Naive thymus-derived CD4-positive, alpha-beta T cell (primary cell): Measurements from ENCODE around the gene PTPRN2. TPM values are rescaled to one million over a fixed set of nuclear protein-coding genes. Genes with fewer than 3 reads are reported as not detected.
"Not testable (repeated sequence)": the region's sequence is repeated elsewhere in the genome, so short reads cannot be mapped to it uniquely, and the experiment has no call there.

Experiments used
- ATAC-seq: fragments of 150-1000 bp; cut with Tn5 transposase; 2 replicates; pipeline ENCODE4 v1.10.0; 2021; ENCODE audit warnings: mild to moderate bottlenecking, moderate library complexity
- CTCF ChIA-PET: fragments of 350-600 bp; sonication (Branson Sonifier 250); formaldehyde crosslinking; loops from one replicate; lab custom pipeline; 2021; ENCODE audit warnings: antibody characterized with exemption; lab: Charles Lee
- POLR2A ChIA-PET: fragments of 350-600 bp; sonication (Branson Sonifier 250); formaldehyde crosslinking; loops from one replicate; lab custom pipeline; 2021; ENCODE audit warnings: antibody characterized with exemption, inconsistent platforms; lab: Charles Lee
- DNase-seq, 9 donors: peaks; one replicate each; pipeline versions ENCODE4 v3.0.0 to v3.0.0-alpha.2; 2020 to 2022; ENCODE audit warnings: mixed read lengths in 1 of 9
- H3K27ac ChIP-seq: one replicate; pipeline ENCODE4 v1.7.0; 2013; ENCODE audit warnings: mild to moderate bottlenecking, low read depth, low read length, moderate library complexity
- H3K27me3 ChIP-seq, 2 donors: one replicate each; pipeline ENCODE4 v1.7.0; 2013; ENCODE audit warnings: low read length in 2 of 2, mild to moderate bottlenecking in 2 of 2, moderate library complexity in 2 of 2; ENCODE audit not compliant: control insufficient read depth in 2 of 2, insufficient read depth in 2 of 2
- H3K36me3 ChIP-seq, 3 experiments: 1 replicate in 2 of 3; 2 replicates in 1 of 3; pipeline ENCODE4 v1.7.0; 2013; ENCODE audit warnings: low read length in 3 of 3, mild to moderate bottlenecking in 3 of 3, moderate library complexity in 1 of 3; ENCODE audit not compliant: insufficient read depth in 3 of 3, control insufficient read depth in 2 of 3
- H3K4me1 ChIP-seq, 2 donors: one replicate each; pipeline ENCODE4 v1.7.0; 2013; ENCODE audit warnings: low read length in 2 of 2, mild to moderate bottlenecking in 2 of 2, moderate library complexity in 1 of 2; ENCODE audit not compliant: control insufficient read depth in 2 of 2, insufficient read depth in 2 of 2
- H3K4me3 ChIP-seq: 2 replicates; pipeline ENCODE4 v1.7.0; 2013; ENCODE audit warnings: mild to moderate bottlenecking, low read length
- H3K9me3 ChIP-seq, 3 experiments: 1 replicate in 2 of 3; 2 replicates in 1 of 3; pipeline ENCODE4 v1.7.0; 2013; ENCODE audit warnings: low read length in 3 of 3; ENCODE audit not compliant: control insufficient read depth in 2 of 3
- H3K27ac Mint-ChIP-seq, 9 donors: one replicate each; pipeline ENCODE4 v1.8.0; 2020 to 2022; ENCODE audit warnings: mixed read lengths in 9 of 9, mild to moderate bottlenecking in 8 of 9, moderate library complexity in 5 of 9, inconsistent platforms in 2 of 9
- H3K27me3 Mint-ChIP-seq, 5 donors: one replicate each; pipeline ENCODE4 v1.8.0; 2021 to 2022; ENCODE audit warnings: mixed read lengths in 5 of 5, mild to moderate bottlenecking in 1 of 5
- H3K36me3 Mint-ChIP-seq, 5 donors: one replicate each; pipeline ENCODE4 v1.8.0; 2020 to 2022; ENCODE audit warnings: mixed read lengths in 5 of 5, mild to moderate bottlenecking in 3 of 5, inconsistent platforms in 1 of 5
- H3K4me1 Mint-ChIP-seq, 7 donors: one replicate each; pipeline ENCODE4 v1.8.0; 2020 to 2022; ENCODE audit warnings: mixed read lengths in 7 of 7, mild to moderate bottlenecking in 3 of 7, inconsistent platforms in 1 of 7
- H3K4me3 Mint-ChIP-seq, 10 donors: one replicate each; pipeline ENCODE4 v1.8.0; 2020 to 2022; ENCODE audit warnings: mild to moderate bottlenecking in 10 of 10, mixed read lengths in 10 of 10, moderate library complexity in 6 of 10, inconsistent platforms in 2 of 10
- H3K9me3 Mint-ChIP-seq, 11 donors: one replicate each; pipeline ENCODE4 v1.8.0; 2020 to 2022; ENCODE audit warnings: mixed read lengths in 11 of 11, mild to moderate bottlenecking in 4 of 11, inconsistent platforms in 1 of 11, moderate library complexity in 1 of 11
- intact Hi-C, 2 donors: fragments of 100-400 bp; cut with micrococcal nuclease; formaldehyde crosslinking; loops; one replicate each; pipeline ENCODE4 v1.15.1; 2023
- polyA plus RNA-seq, 2 donors: library from polyadenylated mRNA; unstranded; fragments of 300-500 nt; fragmentation: Illumina TruSeq; gene quantifications; one replicate each; pipeline ENCODE4 v1.2.3, GENCODE V29; 2021
- total RNA-seq, 6 experiments: library from RNA in 5 of 6; stranded (reverse) in 5 of 6; gene quantifications; 1 replicate in 5 of 6; 2 replicates in 1 of 6; pipeline ENCODE4 v1.2.3 and lab custom pipeline; 2021 to 2026

Gene PTPRN2
- total and polyA plus RNA-seq, 7 experiments from 2014 or later = 0.58 to 2.3 (median 1.4) TPM

DNA sequence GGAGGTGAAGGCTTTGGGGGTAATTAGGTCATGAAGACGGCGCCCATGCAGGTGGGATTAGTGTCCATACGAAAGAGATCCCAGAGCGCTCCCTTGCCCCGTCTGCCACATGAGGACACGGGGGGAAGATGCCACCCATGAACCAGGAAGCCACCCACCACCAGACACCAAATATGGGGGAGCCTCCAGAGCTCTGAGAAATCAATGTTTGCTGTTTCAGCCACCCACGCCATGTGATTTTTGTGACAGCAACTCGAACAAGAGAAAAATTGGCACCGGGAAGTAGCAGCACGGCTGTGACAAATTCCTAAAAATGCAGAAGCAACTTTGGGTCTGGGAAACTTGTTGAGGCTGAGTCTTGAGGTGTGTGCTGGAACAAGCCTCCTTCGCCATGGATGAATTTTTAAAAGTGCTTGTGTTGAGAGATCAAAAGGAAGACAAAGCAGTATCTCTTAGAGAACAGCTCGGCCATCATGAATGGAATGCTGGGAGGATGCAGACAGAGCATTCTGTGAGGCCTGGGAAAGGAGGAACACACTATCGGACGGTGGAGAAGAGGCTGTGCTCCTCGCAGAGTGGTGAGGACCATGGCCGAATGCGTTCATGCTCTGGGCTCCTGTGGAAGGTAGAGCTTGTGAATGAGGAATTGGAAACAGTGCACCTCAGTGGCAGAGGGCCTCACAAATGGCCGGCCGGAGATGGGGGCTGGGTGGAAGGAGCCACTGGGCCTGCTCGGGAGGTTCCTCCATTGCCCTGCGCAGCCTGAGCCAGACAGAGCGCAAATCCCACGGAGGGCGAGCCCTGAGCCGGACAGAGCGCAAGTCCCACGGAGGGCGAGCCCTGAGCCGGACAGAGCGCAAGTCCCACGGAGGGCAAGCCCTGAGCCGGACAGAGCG is 277.5 kb downstream of the PTPRN2 start:
- Mint-ChIP-seq H3K9me3 (peaks cover 15 to 62% (median 25%) of the 10 kb centered on the region in 11 donors), H3K4me3 (no peak overlapping the region), H3K27ac (no peak overlapping the region), H3K36me3 (peaks cover 0 to 4% (median 0%) of the 10 kb centered on the region in 5 donors), H3K27me3 (peaks cover 0 to 4% (median 0%) of the 10 kb centered on the region in 5 donors), H3K4me1 (no peaks in the 10 kb centered on the region)
- Histone ChIP-seq H3K36me3 (no peaks in the 10 kb centered on the region), H3K4me1 (no peaks in the 10 kb centered on the region), H3K9me3 (peaks cover 0 to 11% (median 0%) of the 10 kb centered on the region in 3 experiments), H3K27me3 (no peaks in the 10 kb centered on the region), H3K4me3 (no peak overlapping the region), H3K27ac (no peak overlapping the region)
- ATAC-seq (no peak), DNase-seq (no peak)
- intact Hi-C loops = no loop called here
- POLR2A ChIA-PET = no interaction called here
- CTCF ChIA-PET = no interaction called here

DNA sequence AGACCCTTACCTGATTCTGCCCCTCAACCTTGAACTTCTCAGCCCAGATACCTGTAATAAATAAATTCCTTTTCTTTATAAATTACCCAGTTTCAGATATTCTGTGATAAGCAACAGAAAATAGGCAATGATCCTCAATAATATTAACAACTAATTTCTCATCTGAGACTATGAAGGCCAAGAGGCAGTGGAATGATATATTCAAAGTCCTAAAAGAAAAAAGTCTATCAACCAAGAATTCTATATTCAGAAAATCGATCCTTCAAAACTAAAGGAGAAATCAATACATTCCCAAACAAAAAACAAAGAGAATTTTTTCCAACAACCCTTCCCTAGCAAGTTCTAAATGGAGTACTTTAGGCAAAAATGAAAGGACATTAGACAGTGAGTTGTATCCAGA is 279.6 kb downstream of the PTPRN2 start:
- intact Hi-C loops = no loop called here
- Mint-ChIP-seq H3K27me3 (peaks cover 0 to 12% (median 5%) of the 10 kb centered on the region in 5 donors), H3K4me1 (no peaks in the 10 kb centered on the region), H3K4me3 (no peak overlapping the region), H3K36me3 (peaks cover 0 to 4% (median 0%) of the 10 kb centered on the region in 5 donors), H3K27ac (no peak overlapping the region), H3K9me3 (peaks cover 18 to 59% (median 26%) of the 10 kb centered on the region in 11 donors)
- H3K4me3 ChIP-seq = no peak overlapping the region
- ChIA-PET POLR2A (no interaction called here), CTCF (no interaction called here)
- no peak for ATAC-seq
- H3K27me3 ChIP-seq = no peaks in the 10 kb centered on the region
- H3K4me1 ChIP-seq = no peaks in the 10 kb centered on the region
- no peak overlapping the region for H3K27ac ChIP-seq
- H3K36me3 ChIP-seq = no peaks in the 10 kb centered on the region
- no peak for DNase-seq
- H3K9me3 ChIP-seq = peaks cover 0 to 11% (median 0%) of the 10 kb centered on the region in 3 experiments

- H3K4me1 ChIP-seq, H3K36me3 ChIP-seq, POLR2A ChIA-PET, H3K36me3 Mint-ChIP-seq, H3K4me3 Mint-ChIP-seq, H3K27me3 ChIP-seq, H3K27ac Mint-ChIP-seq, H3K27ac ChIP-seq, H3K4me3 ChIP-seq, intact Hi-C loops, DNase-seq, H3K4me1 Mint-ChIP-seq, ATAC-seq, CTCF ChIA-PET: not testable (repeated sequence)
- H3K9me3 Mint-ChIP-seq = peaks cover 7 to 40% (median 18%) of the 10 kb centered on the region in 11 donors
- H3K9me3 ChIP-seq = peaks cover 0 to 11% (median 0%) of the 10 kb centered on the region in 3 experiments
- peaks cover 0 to 21% (median 5%) of the 10 kb centered on the region in 5 donors for H3K27me3 Mint-ChIP-seq
Observed at GRCh38 chr7:158304072-158304471, 283.6 kb downstream of the PTPRN2 start.

GRCh38 chr7:158303121-158303520 is 284.5 kb downstream of the PTPRN2 start:
- no peaks in the 10 kb centered on the region for H3K4me1 Mint-ChIP-seq
- H3K27ac ChIP-seq = no peak overlapping the region
- H3K4me3 Mint-ChIP-seq = no peak overlapping the region
- CTCF ChIA-PET = no interaction called here
- no peak overlapping the region for H3K4me3 ChIP-seq
- intact Hi-C loops = no loop called here
- no peak for DNase-seq
- H3K27me3 Mint-ChIP-seq = peaks cover 0 to 25% (median 8%) of the 10 kb centered on the region in 5 donors
- peaks cover 0 to 11% (median 0%) of the 10 kb centered on the region in 3 experiments for H3K9me3 ChIP-seq
- ATAC-seq = no peak
- no peaks in the 10 kb centered on the region for H3K27me3 ChIP-seq
- H3K36me3 Mint-ChIP-seq = peaks cover 0 to 4% (median 0%) of the 10 kb centered on the region in 5 donors
- H3K9me3 Mint-ChIP-seq = peaks cover 7 to 36% (median 15%) of the 10 kb centered on the region in 11 donors
- no peaks in the 10 kb centered on the region for H3K36me3 ChIP-seq
- H3K4me1 ChIP-seq = no peaks in the 10 kb centered on the region
- POLR2A ChIA-PET = no interaction called here
- no peak overlapping the region for H3K27ac Mint-ChIP-seq

GRCh38 chr7:158302274-158303070 is 285.2 kb downstream of the PTPRN2 start:
- Mint-ChIP-seq H3K27ac (no peak overlapping the region), H3K9me3 (peaks cover 3 to 30% (median 10%) of the 10 kb centered on the region in 11 donors), H3K4me1 (no peaks in the 10 kb centered on the region), H3K36me3 (peaks cover 0 to 4% (median 0%) of the 10 kb centered on the region in 5 donors), H3K27me3 (peaks cover 0 to 25% (median 8%) of the 10 kb centered on the region in 5 donors), H3K4me3 (no peak overlapping the region)
- ATAC-seq (no peak), DNase-seq (no peak)
- no peaks in the 10 kb centered on the region for H3K36me3 ChIP-seq
- ChIA-PET POLR2A (no interaction called here), CTCF (no interaction called here)
- H3K27me3 ChIP-seq = no peaks in the 10 kb centered on the region
- H3K27ac ChIP-seq = no peak overlapping the region
- H3K9me3 ChIP-seq = peaks cover 0 to 7% (median 0%) of the 10 kb centered on the region in 3 experiments
- intact Hi-C loops = no loop called here
- H3K4me1 ChIP-seq = no peaks in the 10 kb centered on the region
- no peak overlapping the region for H3K4me3 ChIP-seq

DNA sequence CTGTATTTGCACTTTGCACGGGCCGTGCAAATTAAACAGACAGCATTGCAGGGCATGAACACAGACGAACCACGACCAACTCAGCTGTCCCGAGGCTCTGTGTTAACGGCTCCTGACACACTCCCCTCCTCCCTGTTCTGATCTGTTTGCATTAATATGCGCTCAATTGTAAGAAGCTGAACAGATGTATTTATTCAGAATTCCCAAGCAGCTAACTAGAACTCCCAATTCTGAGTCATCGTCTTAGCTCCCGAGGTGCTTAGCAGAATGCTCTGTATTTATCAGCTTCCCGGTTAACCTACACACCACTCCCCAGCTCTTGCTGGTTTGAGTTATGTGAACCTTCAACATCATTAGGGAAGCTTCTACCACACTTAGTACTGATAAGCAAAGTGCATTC is 286.4 kb downstream of the PTPRN2 start:
- ChIA-PET CTCF (no interaction called here), POLR2A (no interaction called here)
- H3K4me3 Mint-ChIP-seq = no peak overlapping the region
- Histone ChIP-seq H3K36me3 (no peaks in the 10 kb centered on the region), H3K27me3 (no peaks in the 10 kb centered on the region), H3K9me3 (peaks cover 0 to 2% (median 0%) of the 10 kb centered on the region in 3 experiments), H3K4me1 (no peaks in the 10 kb centered on the region), H3K27ac (no peak overlapping the region), H3K4me3 (no peak overlapping the region)
- H3K36me3 Mint-ChIP-seq = peaks cover 0 to 1% (median 0%) of the 10 kb centered on the region in 5 donors
- no peak overlapping the region for H3K27ac Mint-ChIP-seq
- DNase-seq = no peak
- peaks cover 0 to 25% (median 8%) of the 10 kb centered on the region in 5 donors for H3K27me3 Mint-ChIP-seq
- H3K4me1 Mint-ChIP-seq = no peaks in the 10 kb centered on the region
- peaks cover 0 to 17% (median 7%) of the 10 kb centered on the region in 11 donors for H3K9me3 Mint-ChIP-seq
- intact Hi-C loops = no loop called here
- ATAC-seq = no peak
